SK-N-MC (cell line): ENCODE measurements around the gene TEX14.
"Not testable (repeated sequence)": the region's sequence is repeated elsewhere in the genome, so short reads cannot be mapped to it uniquely, and the experiment has no call there.

Source experiments
- DNase-seq: peaks from one replicate; pipeline ENCODE4 v3.0.0-alpha.2; 2011; ENCODE audit warnings: low read depth, low spot score
- H3K27ac ChIP-seq: fragments of 200-600 bp; sonication (generic); 2 replicates; pipeline ENCODE4 v1.5.1; 2016; ENCODE audit warnings: mixed run types
- H3K36me3 ChIP-seq: fragments of 200-600 bp; sonication (generic); 2 replicates; pipeline ENCODE4 v1.6.1; 2017; ENCODE audit warnings: antibody characterized with exemption, low read length, mixed read lengths; ENCODE audit not compliant: insufficient read depth
- H3K4me3 ChIP-seq: fragments of 200-600 bp; sonication (generic); 2 replicates; pipeline ENCODE4 v1.5.1; 2016
- H3K9ac ChIP-seq: fragments of 200-600 bp; sonication (generic); 2 replicates; pipeline ENCODE4 v1.8.0; 2017; ENCODE audit warnings: mixed run types, mixed read lengths; ENCODE audit not compliant: insufficient read length
- H3K9me3 ChIP-seq: fragments of 200-600 bp; sonication (generic); 2 replicates; pipeline ENCODE4 v1.6.1; 2017; ENCODE audit warnings: low read depth, mild to moderate bottlenecking, antibody characterized with exemption, low read length, moderate library complexity, mixed read lengths
- EZH2 ChIP-seq: fragments of 200-600 bp; sonication (generic); IDR thresholded peaks from one replicate; pipeline ENCODE4 v1.6.1; 2017; ENCODE audit warnings: antibody characterized with exemption
- FOXP2 ChIP-seq: optimal IDR thresholded peaks from 2 replicates; pipeline ENCODE3; 2011; ENCODE audit warnings: mild to moderate bottlenecking, moderate library complexity; ENCODE audit not compliant: insufficient read depth; ENCODE audit errors: extremely low read length, control extremely low read depth
- POLR2AphosphoS5 ChIP-seq: IDR thresholded peaks from 2 replicates; pipeline ENCODE4 v1.6.1; 2012; ENCODE audit warnings: mild to moderate bottlenecking, low read depth, low read length, borderline replicate concordance

Gene TEX14

DNA sequence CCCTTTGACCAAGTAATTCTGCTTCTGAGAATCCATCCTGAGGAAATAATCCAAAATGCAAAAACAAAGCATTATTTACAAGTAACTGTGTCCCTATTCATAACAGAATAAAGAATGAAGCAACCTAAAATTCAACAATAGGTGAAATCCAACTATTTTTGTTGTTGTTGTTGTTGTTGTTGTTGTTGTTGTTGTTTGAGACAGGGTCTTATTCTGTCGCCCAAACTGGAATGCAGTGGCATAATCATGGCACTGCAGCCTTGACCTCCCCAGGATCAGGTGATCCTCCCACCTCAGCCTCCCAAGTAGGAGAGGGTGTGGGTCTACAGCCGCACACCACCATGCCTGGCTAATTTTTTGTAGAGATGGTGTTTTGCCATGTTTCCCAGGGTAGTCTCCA is 101.5 kb downstream of the TEX14 start:
- Histone ChIP-seq H3K27ac (no peak overlapping the region), H3K9ac (no peak overlapping the region), H3K36me3 (no peaks in the 10 kb centered on the region), H3K4me3 (no peak overlapping the region), H3K9me3 (no peaks in the 10 kb centered on the region)
- no peak for DNase-seq
- TF ChIP-seq EZH2 (no peak), FOXP2 (no peak), POLR2AphosphoS5 (no peak)

DNA sequence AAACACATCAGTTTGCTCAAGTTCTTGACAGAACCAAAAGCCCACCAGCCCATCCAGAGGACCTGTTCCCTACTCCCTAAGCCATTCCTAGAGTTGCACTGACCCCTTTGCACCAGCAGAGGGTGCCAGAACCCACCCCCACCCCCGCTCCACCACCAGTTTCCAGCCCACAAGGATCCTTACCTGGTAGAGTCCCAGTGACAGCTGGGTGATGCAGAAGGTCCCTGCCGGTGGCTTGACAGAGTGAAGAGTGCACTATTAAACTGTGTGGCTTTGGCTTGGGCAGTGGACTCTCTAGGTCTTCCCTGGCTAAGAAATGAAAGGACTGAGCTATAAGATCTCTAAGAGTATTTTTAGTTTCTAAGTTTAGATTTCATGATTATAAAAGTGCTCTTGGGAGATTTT is 104.1 kb downstream of the TEX14 start:
- H3K4me3 ChIP-seq, result no peak overlapping the region
- no peaks in the 10 kb centered on the region for H3K9me3 ChIP-seq
- no peaks in the 10 kb centered on the region for H3K36me3 ChIP-seq
- no peak overlapping the region for H3K27ac ChIP-seq
- TF ChIP-seq POLR2AphosphoS5 (no peak), EZH2 (no peak), FOXP2 (no peak)
- DNase-seq, result no peak
- no peak overlapping the region for H3K9ac ChIP-seq

DNA sequence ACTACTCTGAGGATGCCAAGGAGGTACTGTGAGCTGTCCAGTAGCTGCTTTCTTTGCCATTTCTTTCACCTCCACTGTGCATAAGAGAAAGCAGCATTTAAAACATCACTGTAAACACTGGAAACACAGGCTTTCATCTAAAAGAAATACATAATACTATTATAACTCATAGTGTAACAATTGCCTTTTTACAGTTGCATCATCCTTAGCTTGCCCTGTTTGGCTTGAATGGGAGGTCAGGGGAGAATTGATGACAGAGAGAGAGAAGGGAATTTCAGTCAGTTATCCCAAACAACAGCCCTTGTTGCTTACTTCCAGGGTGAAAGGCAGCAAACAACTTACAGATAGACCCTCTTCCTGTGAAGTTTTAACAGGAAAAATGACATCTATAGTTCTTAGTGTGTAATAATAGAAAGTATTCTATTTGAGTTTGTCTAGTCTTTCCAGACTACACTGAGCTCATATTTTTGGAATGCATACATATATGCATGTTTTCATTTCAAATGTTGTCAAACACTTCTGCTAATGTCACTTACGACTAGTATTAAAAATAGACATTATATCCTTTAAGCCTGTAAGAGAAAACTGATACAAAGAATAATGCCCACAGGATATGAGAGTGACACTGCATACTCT is 105.7 kb downstream of the TEX14 start:
- no peak overlapping the region for H3K9ac ChIP-seq
- no peaks in the 10 kb centered on the region for H3K9me3 ChIP-seq
- H3K4me3 ChIP-seq, result no peak overlapping the region
- TF ChIP-seq FOXP2 (no peak), POLR2AphosphoS5 (no peak), EZH2 (no peak)
- H3K36me3 ChIP-seq, result no peaks in the 10 kb centered on the region
- no peak overlapping the region for H3K27ac ChIP-seq
- DNase-seq, result no peak

DNA sequence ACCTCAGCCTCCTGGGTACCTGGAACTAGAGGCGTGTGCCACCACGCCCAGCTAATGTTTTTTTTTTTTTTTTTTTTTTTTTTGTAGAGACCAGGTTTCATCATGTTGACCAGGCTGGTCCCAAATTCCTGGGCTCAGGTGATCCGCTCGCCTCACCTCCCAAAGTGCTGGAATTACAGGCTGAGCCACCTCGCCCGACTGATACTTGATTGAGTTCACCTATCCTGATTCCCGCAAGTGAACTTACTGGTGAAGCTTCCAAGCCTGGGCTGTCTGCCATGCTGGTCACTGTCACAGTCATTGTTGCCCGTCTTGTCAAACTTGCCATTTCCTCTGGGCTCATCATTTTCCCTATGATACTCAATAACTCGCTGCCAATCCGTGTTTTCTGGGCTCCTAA is 106.3 kb downstream of the TEX14 start:
- no peaks in the 10 kb centered on the region for H3K9me3 ChIP-seq
- H3K9ac ChIP-seq, result no peak overlapping the region
- no peak overlapping the region for H3K4me3 ChIP-seq
- no peak overlapping the region for H3K27ac ChIP-seq
- no peaks in the 10 kb centered on the region for H3K36me3 ChIP-seq
- TF ChIP-seq FOXP2 (no peak), POLR2AphosphoS5 (no peak), EZH2 (no peak)
- no peak for DNase-seq

DNA sequence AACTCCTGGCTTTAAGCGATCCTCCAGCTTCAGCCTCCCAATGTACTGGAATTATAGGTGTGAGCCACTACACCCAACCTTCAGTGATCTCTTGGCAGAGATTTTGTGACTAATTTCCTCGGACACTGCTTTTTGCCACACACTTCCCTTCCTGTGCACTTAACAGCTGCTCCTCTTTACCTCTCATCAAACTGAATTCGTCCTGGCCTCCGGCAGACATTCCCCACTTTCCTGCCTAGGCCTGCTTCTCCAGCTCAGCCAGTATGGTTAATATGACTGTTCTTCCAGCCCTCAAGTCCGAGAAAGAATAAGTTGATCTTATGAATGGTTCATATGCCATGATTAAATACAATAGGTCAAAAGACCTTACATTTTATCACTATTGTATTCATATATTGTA is 108.4 kb downstream of the TEX14 start:
- no peak for TF ChIP-seq POLR2AphosphoS5
- no peak for TF ChIP-seq FOXP2
- TF ChIP-seq EZH2, result no peak
- no peak overlapping the region for H3K27ac ChIP-seq
- DNase-seq, result no peak

DNA sequence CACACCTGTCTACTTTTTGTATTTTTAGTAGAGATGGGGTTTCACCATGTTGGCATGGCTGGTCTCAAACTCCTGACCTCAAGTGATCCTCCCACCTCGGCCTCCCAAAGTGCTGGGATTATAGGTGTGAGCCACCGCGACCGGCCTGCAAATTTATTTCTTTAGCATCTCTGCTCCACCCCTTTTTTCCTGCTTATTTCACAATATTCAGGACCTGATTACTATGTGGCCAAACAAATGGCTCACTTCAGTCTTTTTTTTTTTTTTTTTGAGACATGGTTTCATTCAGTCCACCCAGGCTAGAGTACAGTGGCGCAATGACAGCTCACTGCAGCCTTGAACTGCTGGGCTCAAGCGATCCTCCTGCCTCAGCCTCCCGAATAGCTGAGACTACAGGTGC is 109.1 kb downstream of the TEX14 start:
- not testable (repeated sequence) for DNase-seq, H3K9me3 ChIP-seq, H3K27ac ChIP-seq, H3K4me3 ChIP-seq, H3K36me3 ChIP-seq, H3K9ac ChIP-seq

More for the DNA sequence above, 108.4 kb downstream of the TEX14 start:
- H3K9me3 ChIP-seq, result no peaks in the 10 kb centered on the region
- H3K4me3 ChIP-seq, result no peak overlapping the region
- H3K9ac ChIP-seq, result no peak overlapping the region
- H3K36me3 ChIP-seq, result no peaks in the 10 kb centered on the region

DNA sequence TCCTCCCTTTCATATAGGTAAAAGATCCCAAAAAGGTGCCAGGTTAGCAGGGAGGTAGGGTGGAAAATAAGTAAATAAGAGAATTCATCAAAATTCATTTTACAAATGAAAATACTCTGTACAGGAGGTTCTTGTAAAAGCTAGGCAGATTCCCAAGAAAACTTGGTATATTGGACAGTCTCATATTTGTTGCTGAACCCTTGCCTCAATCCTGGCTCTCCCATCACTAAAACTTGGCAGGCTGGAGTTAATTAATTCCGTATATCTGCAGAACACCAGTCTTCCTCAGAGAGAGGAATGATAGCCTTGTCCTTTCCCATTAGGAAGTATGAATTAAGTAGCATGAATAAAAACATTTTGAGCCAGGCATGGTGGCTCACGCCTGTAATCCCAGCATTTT is 111.2 kb downstream of the TEX14 start:
- TF ChIP-seq EZH2, result no peak
- TF ChIP-seq FOXP2, result no peak
- no peak for TF ChIP-seq POLR2AphosphoS5
- no peak for DNase-seq
- Histone ChIP-seq H3K9me3 (no peaks in the 10 kb centered on the region), H3K4me3 (no peak overlapping the region), H3K9ac (no peak overlapping the region), H3K36me3 (no peaks in the 10 kb centered on the region), H3K27ac (no peak overlapping the region)

DNA sequence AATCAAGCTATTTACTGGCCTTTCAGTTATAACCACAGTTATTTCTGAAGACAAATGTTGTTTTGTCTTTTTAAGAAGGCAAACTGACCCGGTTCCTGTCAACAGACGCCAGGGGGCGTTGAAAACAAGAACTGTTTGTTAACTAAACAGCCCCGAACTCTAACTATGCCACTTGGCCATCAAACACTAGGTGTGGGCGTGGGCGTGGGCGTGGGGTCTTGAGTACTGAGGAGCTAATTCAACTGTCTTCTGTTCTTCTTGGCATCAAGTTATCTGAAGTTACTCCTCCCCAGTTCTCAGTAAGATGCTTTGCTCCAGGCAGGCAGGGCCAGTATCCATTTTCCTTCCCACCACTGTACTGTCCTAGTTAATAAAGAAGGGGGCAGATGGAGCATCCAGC is 114.1 kb downstream of the TEX14 start:
- no peak overlapping the region for H3K4me3 ChIP-seq
- no peak overlapping the region for H3K9ac ChIP-seq
- H3K36me3 ChIP-seq, result no peaks in the 10 kb centered on the region
- no peaks in the 10 kb centered on the region for H3K9me3 ChIP-seq
- H3K27ac ChIP-seq, result no peak overlapping the region
- TF ChIP-seq EZH2 (no peak), POLR2AphosphoS5 (no peak), FOXP2 (no peak)
- DNase-seq, result no peak

DNA sequence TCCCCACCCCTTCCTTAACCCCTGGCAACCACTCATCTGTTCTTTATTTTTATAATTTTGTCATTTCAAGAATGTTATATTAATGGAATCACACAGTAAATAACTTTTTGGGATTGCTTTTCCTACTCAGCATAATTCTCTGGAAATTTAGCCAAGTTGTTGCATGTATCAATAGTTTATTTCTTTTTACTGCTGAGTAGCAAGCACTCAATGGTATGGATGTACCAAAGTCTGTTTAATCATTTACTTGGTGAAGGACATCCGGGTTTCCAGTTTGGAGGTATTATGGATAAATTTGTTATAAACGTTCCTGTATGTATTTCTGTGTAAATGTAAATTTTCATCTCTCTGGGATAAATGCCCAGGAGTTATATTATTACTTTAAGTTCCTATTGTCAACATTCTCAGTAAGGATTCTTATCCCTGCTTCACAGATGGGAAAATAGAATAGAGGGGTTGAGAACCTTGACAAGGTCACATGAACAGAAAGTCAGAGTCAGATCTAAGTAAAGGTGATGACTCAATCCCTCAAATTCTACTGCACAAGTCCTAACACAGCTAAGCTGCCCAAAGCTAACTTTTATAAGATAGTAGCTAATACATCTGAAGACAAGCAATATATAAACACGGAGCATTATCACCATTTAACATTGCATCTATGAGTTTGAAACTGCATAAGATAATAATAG is 115.0 kb downstream of the TEX14 start:
- Histone ChIP-seq H3K27ac (no peak overlapping the region), H3K4me3 (no peak overlapping the region)

More for the DNA sequence above, 115.0 kb downstream of the TEX14 start:
- H3K9me3 ChIP-seq, result no peaks in the 10 kb centered on the region
- TF ChIP-seq FOXP2 (no peak), EZH2 (no peak), POLR2AphosphoS5 (no peak)
- DNase-seq, result no peak
- H3K9ac ChIP-seq, result no peak overlapping the region
- H3K36me3 ChIP-seq, result no peaks in the 10 kb centered on the region
